Measurements from ENCODE around the gene KAT7. TPM values are rescaled to one million over a fixed set of nuclear protein-coding genes. Genes with fewer than 3 reads are reported as not detected.

The KAT7 gene
- total and polyA plus RNA-seq, 2 experiments from 2014 or later, result 31.0 to 187 TPM

DNA sequence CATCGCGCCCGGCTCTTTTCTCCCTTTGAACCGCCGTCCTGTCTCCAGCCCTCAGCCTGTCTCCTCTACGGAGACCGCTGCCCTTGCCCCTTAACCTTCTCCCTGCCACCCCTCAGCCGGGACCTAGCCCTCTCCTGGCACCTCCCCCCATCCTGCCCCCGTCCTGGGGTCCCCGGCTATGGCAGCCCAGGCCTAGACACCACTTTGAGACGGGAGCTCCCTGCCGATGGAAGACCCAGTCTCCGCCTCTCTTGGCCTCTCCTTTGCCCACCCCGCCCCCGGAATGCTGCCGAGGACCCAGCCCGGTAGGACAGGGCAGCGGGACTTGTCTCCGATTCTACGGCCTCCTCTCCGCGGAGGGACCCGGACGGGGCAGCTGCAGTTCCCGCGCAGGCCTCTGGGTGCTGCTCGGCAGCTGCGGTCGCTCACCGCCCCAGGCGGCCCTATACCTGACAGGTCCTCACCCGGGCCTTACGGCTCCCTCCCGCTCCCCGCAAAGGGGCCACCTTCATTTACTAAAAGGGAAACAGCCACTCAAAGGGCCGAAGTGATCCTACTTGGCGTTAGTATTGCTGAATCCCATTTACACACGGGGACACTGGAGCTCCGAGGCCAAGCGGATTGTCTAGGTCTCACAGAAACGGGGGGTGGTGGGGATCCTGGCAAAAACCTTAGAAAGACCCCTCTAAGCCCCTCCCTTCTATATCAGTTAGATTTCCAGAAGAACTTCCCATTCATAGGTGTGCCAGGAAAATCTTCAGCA lies 92.0 kb downstream of the KAT7 start:
- no peaks in the 10 kb centered on the region; the same call in 2 of the 3 replicates for H3K9me3 Mint-ChIP-seq
- H3K4me1 Mint-ChIP-seq, result peaks cover 27% of the 10 kb centered on the region
- Histone ChIP-seq H3K9me2 (ENCODE audit: insufficient read depth) (no peaks in the 10 kb centered on the region), H4K20me1 (replicated peaks; ENCODE audit: insufficient read depth) (no peaks in the 10 kb centered on the region; the same call in 1 of the 2 replicates), H3F3A (replicated peaks; ENCODE audit: low read depth) (no peaks in the 10 kb centered on the region), H2AFZ (peak overlapping the region; percentile 93), H3K4me1 (ENCODE audit: insufficient read depth) (peaks cover 17% of the 10 kb centered on the region), H3K79me2 (replicated peaks; ENCODE audit: insufficient read depth) (no peaks in the 10 kb centered on the region), H3K27me3 (ENCODE audit: insufficient read depth) (peaks cover 33% of the 10 kb centered on the region), H3K4me3 (peak overlapping the region; percentile 66), H3K27ac (ENCODE audit: low read depth) (no peak overlapping the region), H3K4me2 (peak overlapping the region; percentile 97), H3K36me3 (ENCODE audit: insufficient read depth) (no peaks in the 10 kb centered on the region)
- peaks cover 26% of the 10 kb centered on the region for H3K27me3 Mint-ChIP-seq (ENCODE audit: insufficient read depth, low read depth, poor library complexity)
- no peak overlapping the region for H3K27ac Mint-ChIP-seq
- no peak for TF ChIP-seq EZH2 (IDR thresholded peaks at IDR 0.05; ENCODE audit: low read depth, unreplicated experiment)
- TF ChIP-seq CTCF (conservative IDR thresholded peaks at IDR 0.05; ENCODE audit: low read depth in 2 of 2), result peak; percentile 76 to 81
- no peak for TF ChIP-seq STAT1 (IDR thresholded peaks at IDR 0.05; ENCODE audit: unreplicated experiment)
- 0 out of 2 replicates have a peak, but pooled peaks have one; percentile 8 for TF ChIP-seq CREB1 (CRISPR knock-in tag; IDR thresholded peaks at IDR 0.05; ENCODE audit: low read depth)
- TF ChIP-seq, protein P1, sequence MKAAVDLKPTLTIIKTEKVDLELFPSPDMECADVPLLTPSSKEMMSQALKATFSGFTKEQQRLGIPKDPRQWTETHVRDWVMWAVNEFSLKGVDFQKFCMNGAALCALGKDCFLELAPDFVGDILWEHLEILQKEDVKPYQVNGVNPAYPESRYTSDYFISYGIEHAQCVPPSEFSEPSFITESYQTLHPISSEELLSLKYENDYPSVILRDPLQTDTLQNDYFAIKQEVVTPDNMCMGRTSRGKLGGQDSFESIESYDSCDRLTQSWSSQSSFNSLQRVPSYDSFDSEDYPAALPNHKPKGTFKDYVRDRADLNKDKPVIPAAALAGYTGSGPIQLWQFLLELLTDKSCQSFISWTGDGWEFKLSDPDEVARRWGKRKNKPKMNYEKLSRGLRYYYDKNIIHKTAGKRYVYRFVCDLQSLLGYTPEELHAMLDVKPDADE (IDR thresholded peaks at IDR 0.05), result no peak
- no peak for TF ChIP-seq NANOG (IDR thresholded peaks at IDR 0.05; ENCODE audit: borderline replicate concordance)
- TF ChIP-seq JUNB (IDR thresholded peaks at IDR 0.05; ENCODE audit: unreplicated experiment), result no peak
- no peak for TF ChIP-seq POLR2AphosphoS5 (IDR thresholded peaks at IDR 0.05; ENCODE audit: low read depth)
- TF ChIP-seq, protein P2, sequence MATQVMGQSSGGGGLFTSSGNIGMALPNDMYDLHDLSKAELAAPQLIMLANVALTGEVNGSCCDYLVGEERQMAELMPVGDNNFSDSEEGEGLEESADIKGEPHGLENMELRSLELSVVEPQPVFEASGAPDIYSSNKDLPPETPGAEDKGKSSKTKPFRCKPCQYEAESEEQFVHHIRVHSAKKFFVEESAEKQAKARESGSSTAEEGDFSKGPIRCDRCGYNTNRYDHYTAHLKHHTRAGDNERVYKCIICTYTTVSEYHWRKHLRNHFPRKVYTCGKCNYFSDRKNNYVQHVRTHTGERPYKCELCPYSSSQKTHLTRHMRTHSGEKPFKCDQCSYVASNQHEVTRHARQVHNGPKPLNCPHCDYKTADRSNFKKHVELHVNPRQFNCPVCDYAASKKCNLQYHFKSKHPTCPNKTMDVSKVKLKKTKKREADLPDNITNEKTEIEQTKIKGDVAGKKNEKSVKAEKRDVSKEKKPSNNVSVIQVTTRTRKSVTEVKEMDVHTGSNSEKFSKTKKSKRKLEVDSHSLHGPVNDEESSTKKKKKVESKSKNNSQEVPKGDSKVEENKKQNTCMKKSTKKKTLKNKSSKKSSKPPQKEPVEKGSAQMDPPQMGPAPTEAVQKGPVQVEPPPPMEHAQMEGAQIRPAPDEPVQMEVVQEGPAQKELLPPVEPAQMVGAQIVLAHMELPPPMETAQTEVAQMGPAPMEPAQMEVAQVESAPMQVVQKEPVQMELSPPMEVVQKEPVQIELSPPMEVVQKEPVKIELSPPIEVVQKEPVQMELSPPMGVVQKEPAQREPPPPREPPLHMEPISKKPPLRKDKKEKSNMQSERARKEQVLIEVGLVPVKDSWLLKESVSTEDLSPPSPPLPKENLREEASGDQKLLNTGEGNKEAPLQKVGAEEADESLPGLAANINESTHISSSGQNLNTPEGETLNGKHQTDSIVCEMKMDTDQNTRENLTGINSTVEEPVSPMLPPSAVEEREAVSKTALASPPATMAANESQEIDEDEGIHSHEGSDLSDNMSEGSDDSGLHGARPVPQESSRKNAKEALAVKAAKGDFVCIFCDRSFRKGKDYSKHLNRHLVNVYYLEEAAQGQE (IDR thresholded peaks at IDR 0.05; ENCODE audit: unreplicated experiment), result no peak
- no peak for TF ChIP-seq ZNF331 (CRISPR knock-in tag; IDR thresholded peaks at IDR 0.05; ENCODE audit: low read depth)
- TF ChIP-seq ZNF114 (CRISPR knock-in tag; IDR thresholded peaks at IDR 0.05), result no peak
- no peaks in the 10 kb centered on the region for H3K36me3 Mint-ChIP-seq (ENCODE audit: low read depth)
- DNase-seq (ENCODE audit: low spot score) (peak; percentile 96), ATAC-seq (peak; percentile 88)
- peak overlapping the region; percentile 69 for H3K4me3 Mint-ChIP-seq
